Neuronal stem cell (in vitro differentiated cells): ENCODE measurements around the gene IMP3.

Source experiments
- DNase-seq: peaks from one replicate; pipeline ENCODE4 v3.0.0-alpha.2; 2013; ENCODE audit warnings: low spot score
- H2AFZ ChIP-seq: one replicate; pipeline ENCODE4 v1.6.1; 2013; ENCODE audit warnings: mild to moderate bottlenecking, low read length, inconsistent platforms
- H2AK5ac ChIP-seq: 2 replicates; pipeline ENCODE4 v1.6.1; 2013; ENCODE audit warnings: low read depth, mild to moderate bottlenecking, inconsistent platforms, low read length, moderate library complexity, mixed read lengths
- H2BK120ac ChIP-seq: 2 replicates; pipeline ENCODE4 v1.6.1; 2013; ENCODE audit warnings: low read depth, mild to moderate bottlenecking, inconsistent platforms, low read length, moderate library complexity, mixed read lengths
- H2BK12ac ChIP-seq: one replicate; pipeline ENCODE4 v1.6.1; 2013; ENCODE audit warnings: low read length, inconsistent platforms
- H2BK15ac ChIP-seq: 2 replicates; pipeline ENCODE4 v1.6.1; 2013; ENCODE audit warnings: mild to moderate bottlenecking, low read length, inconsistent platforms, mixed read lengths
- H2BK5ac ChIP-seq: one replicate; pipeline ENCODE4 v1.6.1; 2013; ENCODE audit warnings: inconsistent platforms, mild to moderate bottlenecking, low read length, moderate library complexity
- H3K14ac ChIP-seq: one replicate; pipeline ENCODE4 v1.6.1; 2013; ENCODE audit warnings: low read length, inconsistent platforms
- H3K18ac ChIP-seq: 2 replicates; pipeline ENCODE4 v1.6.1; 2013; ENCODE audit warnings: low read length, inconsistent platforms
- H3K23ac ChIP-seq: 2 replicates; pipeline ENCODE4 v1.6.1; 2013; ENCODE audit warnings: low read depth, mild to moderate bottlenecking, mixed read lengths, low read length, inconsistent platforms; ENCODE audit not compliant: poor library complexity
- H3K27ac ChIP-seq: replicated peaks from 3 replicates; pipeline ENCODE4 v1.5.1; 2013; ENCODE audit warnings: low read length, inconsistent platforms
- H3K27me3 ChIP-seq, 3 experiments: 2 replicates each; pipeline ENCODE4 v1.6.1; 2013; ENCODE audit warnings: low read length in 3 of 3, mild to moderate bottlenecking in 2 of 3, inconsistent platforms in 1 of 3, low read depth in 1 of 3, mixed read lengths in 1 of 3, moderate library complexity in 1 of 3; ENCODE audit not compliant: control insufficient read depth in 3 of 3, insufficient read depth in 3 of 3
- H3K36me3 ChIP-seq, 2 donors: replicated peaks in 1 of 2; 2 replicates each; pipeline ENCODE4 v1.6.1; 2013; ENCODE audit warnings: low read length in 2 of 2; ENCODE audit not compliant: control insufficient read depth in 2 of 2, insufficient read depth in 2 of 2
- H3K4ac ChIP-seq: 2 replicates; pipeline ENCODE4 v1.6.1; 2013; ENCODE audit warnings: inconsistent platforms, mild to moderate bottlenecking, low read length, moderate library complexity
- H3K4me1 ChIP-seq, 2 donors: 1 replicate in 1 of 2; 2 replicates in 1 of 2; pipeline ENCODE4 v1.6.1; 2013; ENCODE audit warnings: low read length in 2 of 2, low read depth in 1 of 2; ENCODE audit not compliant: control insufficient read depth in 2 of 2, insufficient read depth in 1 of 2
- H3K4me2 ChIP-seq: one replicate; pipeline ENCODE4 v1.6.1; 2013; ENCODE audit warnings: mild to moderate bottlenecking, low read length, inconsistent platforms; ENCODE audit not compliant: insufficient read depth, poor library complexity, severe bottlenecking
- H3K4me3 ChIP-seq, 2 donors: 2 replicates each; pipeline ENCODE4 v1.5.1; 2013; ENCODE audit warnings: low read length in 2 of 2, mild to moderate bottlenecking in 2 of 2, inconsistent platforms in 1 of 2, moderate library complexity in 1 of 2
- H3K79me1 ChIP-seq: one replicate; pipeline ENCODE4 v1.6.1; 2013; ENCODE audit warnings: low read depth, mild to moderate bottlenecking, inconsistent platforms, low read length, moderate library complexity
- H3K9ac ChIP-seq: one replicate; pipeline ENCODE4 v1.6.1; 2013; ENCODE audit warnings: mild to moderate bottlenecking, low read depth, low read length, inconsistent platforms; ENCODE audit not compliant: poor library complexity
- H3K9me3 ChIP-seq, 2 donors: replicated peaks in 1 of 2; 2 replicates each; pipeline versions ENCODE3 to v1.6.1; 2013; ENCODE audit warnings: low read length in 2 of 2, mild to moderate bottlenecking in 2 of 2, inconsistent platforms in 1 of 2, low read depth in 1 of 2, mixed read lengths in 1 of 2, moderate library complexity in 1 of 2; ENCODE audit not compliant: control insufficient read depth in 2 of 2, insufficient read depth in 1 of 2
- H4K8ac ChIP-seq: one replicate; pipeline ENCODE4 v1.6.1; 2013; ENCODE audit warnings: low read depth, mild to moderate bottlenecking, inconsistent platforms, low read length, moderate library complexity
- H4K91ac ChIP-seq: one replicate; pipeline ENCODE4 v1.6.1; 2013; ENCODE audit warnings: low read length, low read depth, mild to moderate bottlenecking, inconsistent platforms; ENCODE audit not compliant: poor library complexity
- WGBS, 2 donors: extraction: QIAGEN DNeasy Blood & Tissue Kit; methylation state at CpG; one replicate each; pipeline ENCODE4 v1.1.7; 2013; ENCODE audit warnings: missing lambda C conversion rate in 2 of 2, mixed read lengths in 1 of 2; ENCODE audit not compliant: insufficient read length in 2 of 2, insufficient replicate concordance in 1 of 2; ENCODE audit errors: extremely low coverage in 2 of 2; 5-methylcytosine and 5-hydroxymethylcytosine counted together

IMP3 gene

DNA sequence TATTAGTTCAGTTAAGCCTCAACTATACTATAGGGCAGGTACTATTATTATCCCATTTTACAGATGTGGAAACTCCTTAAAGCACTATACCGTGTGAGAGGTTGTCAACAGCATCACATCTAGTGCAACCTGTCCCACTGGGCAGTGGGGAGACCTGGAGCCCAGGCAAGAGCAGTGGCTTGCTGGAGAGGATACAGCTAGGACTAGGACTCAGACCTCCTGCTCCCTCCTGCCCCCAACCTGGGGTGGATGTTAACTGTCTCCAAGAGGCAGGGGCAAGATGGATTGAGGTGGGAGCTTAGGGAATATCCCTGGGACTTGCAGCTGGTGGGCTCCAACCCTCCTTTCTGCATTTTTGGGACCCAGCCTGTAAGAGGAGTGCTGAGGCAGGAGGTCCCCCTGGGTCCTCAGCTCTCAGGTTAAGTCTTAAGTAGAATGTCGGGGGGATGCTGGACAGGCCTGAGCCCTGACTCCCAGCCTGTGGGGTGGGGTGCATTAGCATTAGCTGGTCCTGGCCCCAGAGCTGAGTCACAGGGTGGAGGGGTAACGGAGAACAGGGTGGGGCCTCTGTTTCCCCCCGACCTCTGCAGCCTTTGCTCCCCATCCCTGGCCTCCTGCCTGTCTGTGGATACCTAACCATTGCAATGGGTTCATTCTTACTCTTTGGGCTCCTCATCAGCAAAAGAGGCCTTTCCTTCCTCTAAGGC lies 14.3 kb upstream of the IMP3 start:
- H2AFZ ChIP-seq, result no peak overlapping the region
- peaks cover 12% of the 10 kb centered on the region for H3K79me1 ChIP-seq
- no peak overlapping the region for H3K4ac ChIP-seq
- no CpG with 5 or more reads among the region's 4 CpGs for WGBS, 2 donors
- H3K18ac ChIP-seq, result no peak overlapping the region
- H3K14ac ChIP-seq, result no peak overlapping the region
- H3K4me3 ChIP-seq, result no peak overlapping the region
- H3K9me3 ChIP-seq, result no peaks in the 10 kb centered on the region
- no peak overlapping the region for H3K9ac ChIP-seq
- H4K8ac ChIP-seq, result no peak overlapping the region
- no peaks in the 10 kb centered on the region for H3K27me3 ChIP-seq
- peaks cover 34 to 36% of the 10 kb centered on the region in 2 donors for H3K4me1 ChIP-seq
- no peak overlapping the region for H3K4me2 ChIP-seq
- H2BK120ac ChIP-seq, result no peak overlapping the region
- H2BK5ac ChIP-seq, result no peak overlapping the region
- no peak overlapping the region for H3K27ac ChIP-seq
- no peak overlapping the region for H3K23ac ChIP-seq
- H2BK15ac ChIP-seq, result no peak overlapping the region
- no peak overlapping the region for H2BK12ac ChIP-seq
- peaks cover 34 to 91% of the 10 kb centered on the region in 2 donors for H3K36me3 ChIP-seq
- no peak overlapping the region for H4K91ac ChIP-seq
- no peak for DNase-seq
- no peak overlapping the region for H2AK5ac ChIP-seq

DNA sequence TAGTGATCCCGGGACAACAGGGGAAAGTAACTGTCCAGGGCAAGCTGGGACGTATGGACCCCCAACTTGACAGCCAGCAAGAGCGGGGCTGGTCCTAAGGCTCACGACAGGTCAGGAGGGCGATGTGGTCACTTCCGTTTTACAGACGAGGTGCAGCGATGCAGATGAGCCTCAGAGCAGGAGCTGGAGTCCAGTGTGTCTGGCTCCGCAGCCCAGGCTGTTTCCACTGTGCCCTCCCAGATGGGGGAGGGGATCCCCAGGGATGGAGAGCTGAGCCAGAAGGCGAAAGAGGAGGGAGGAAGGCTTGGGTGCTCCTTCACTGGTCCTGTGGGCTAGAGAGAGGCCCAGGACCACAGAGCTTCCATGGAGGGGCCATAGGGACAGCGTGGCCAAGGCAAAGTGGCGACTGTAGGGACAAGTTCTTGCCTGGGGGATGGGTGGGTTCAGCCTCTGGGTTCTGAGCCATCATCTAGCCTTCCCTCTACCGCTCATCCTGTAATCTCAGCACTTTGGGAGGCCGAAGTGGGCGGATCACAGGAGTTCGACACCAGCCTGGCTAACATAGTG lies 13.4 kb upstream of the IMP3 start:
- H3K36me3 ChIP-seq, result peaks cover 34 to 84% of the 10 kb centered on the region in 2 donors
- H2BK15ac ChIP-seq, result no peak overlapping the region
- peak overlapping the region; percentile 9 for H3K23ac ChIP-seq
- peak overlapping the region; percentile 13 for H2AK5ac ChIP-seq
- H3K27ac ChIP-seq, result no peak overlapping the region
- no peak overlapping the region for H2AFZ ChIP-seq
- H3K4me1 ChIP-seq, result peaks cover 40 to 43% of the 10 kb centered on the region in 2 donors
- no peak overlapping the region for H3K4me2 ChIP-seq
- H3K79me1 ChIP-seq, result peaks cover 18% of the 10 kb centered on the region
- H3K4ac ChIP-seq, result no peak overlapping the region
- H3K27me3 ChIP-seq, result no peaks in the 10 kb centered on the region
- WGBS, 2 donors, result no CpG with 5 or more reads among the region's 16 CpGs
- H3K9me3 ChIP-seq, result no peaks in the 10 kb centered on the region
- H4K91ac ChIP-seq, result no peak overlapping the region
- H3K9ac ChIP-seq, result peak overlapping the region; percentile 70
- H2BK120ac ChIP-seq, result no peak overlapping the region
- peak overlapping the region; percentile 4 for H3K18ac ChIP-seq
- H3K14ac ChIP-seq, result peak overlapping the region; percentile 57
- no peak overlapping the region for H4K8ac ChIP-seq
- DNase-seq, result no peak
- H2BK12ac ChIP-seq, result no peak overlapping the region
- peak overlapping the region in 1 of 2 donors; percentile 16 for H3K4me3 ChIP-seq
- H2BK5ac ChIP-seq, result no peak overlapping the region

DNA sequence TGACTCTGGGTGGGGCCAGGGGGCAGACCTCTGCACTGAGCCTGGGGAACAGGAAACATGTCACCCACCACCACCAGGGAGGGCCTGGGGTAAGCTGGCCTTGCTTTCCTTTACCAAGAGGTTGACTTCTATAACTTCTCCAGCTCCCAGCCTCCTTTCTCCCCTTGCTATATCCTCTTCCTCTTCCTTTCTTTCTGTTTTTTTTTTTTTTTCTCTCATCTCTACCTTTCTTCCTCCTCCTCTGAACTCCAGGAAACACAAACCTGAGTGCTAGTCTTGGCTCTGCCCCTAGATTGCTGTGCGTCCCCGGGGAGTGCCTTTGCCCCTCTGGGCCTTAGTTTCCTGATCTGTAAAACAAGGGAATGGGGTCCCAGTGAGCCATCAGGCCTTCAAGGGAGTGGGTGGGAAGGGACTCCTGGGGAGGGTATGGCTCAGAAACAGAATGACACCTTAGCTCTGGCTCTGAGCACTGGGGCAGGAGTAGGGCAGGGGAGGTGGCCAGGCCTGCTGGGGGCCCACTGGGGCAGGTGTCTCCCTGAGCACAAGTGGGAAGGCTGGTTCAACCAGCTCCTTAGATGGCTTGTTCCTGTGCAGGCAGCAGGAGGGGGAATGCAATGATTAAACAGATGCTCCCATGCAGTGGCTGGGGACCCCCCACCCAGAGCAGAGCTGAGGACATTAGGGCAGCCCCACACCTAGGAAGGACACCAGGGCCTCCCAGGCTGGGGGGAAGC lies 12.0 kb upstream of the IMP3 start:
- no peak overlapping the region for H3K27ac ChIP-seq
- H3K4me3 ChIP-seq, result no peak overlapping the region
- no peak for DNase-seq
- H2BK5ac ChIP-seq, result peak overlapping the region; percentile 21
- H3K9me3 ChIP-seq, result no peaks in the 10 kb centered on the region
- no peak overlapping the region for H3K4me2 ChIP-seq
- H3K14ac ChIP-seq, result no peak overlapping the region
- peaks cover 25 to 69% of the 10 kb centered on the region in 2 donors for H3K36me3 ChIP-seq
- no peak overlapping the region for H4K8ac ChIP-seq
- H3K4ac ChIP-seq, result no peak overlapping the region
- no peak overlapping the region for H2BK120ac ChIP-seq
- no peak overlapping the region for H3K9ac ChIP-seq
- no peak overlapping the region for H2AFZ ChIP-seq
- peak overlapping the region; percentile 3 for H3K23ac ChIP-seq
- peaks cover 18% of the 10 kb centered on the region for H3K79me1 ChIP-seq
- H3K4me1 ChIP-seq, result peaks cover 41 to 43% of the 10 kb centered on the region in 2 donors
- no peak overlapping the region for H2BK12ac ChIP-seq
- no peak overlapping the region for H4K91ac ChIP-seq
- H3K18ac ChIP-seq, result no peak overlapping the region
- WGBS, 2 donors, result no CpG with 5 or more reads among the region's 2 CpGs
- H3K27me3 ChIP-seq, result no peaks in the 10 kb centered on the region
- no peak overlapping the region for H2BK15ac ChIP-seq
- H2AK5ac ChIP-seq, result no peak overlapping the region
